ENCODE data around the gene GTF3C5.
"Not testable (repeated sequence)": the region's sequence is repeated elsewhere in the genome, so short reads cannot be mapped to it uniquely, and the experiment has no call there.

DNA sequence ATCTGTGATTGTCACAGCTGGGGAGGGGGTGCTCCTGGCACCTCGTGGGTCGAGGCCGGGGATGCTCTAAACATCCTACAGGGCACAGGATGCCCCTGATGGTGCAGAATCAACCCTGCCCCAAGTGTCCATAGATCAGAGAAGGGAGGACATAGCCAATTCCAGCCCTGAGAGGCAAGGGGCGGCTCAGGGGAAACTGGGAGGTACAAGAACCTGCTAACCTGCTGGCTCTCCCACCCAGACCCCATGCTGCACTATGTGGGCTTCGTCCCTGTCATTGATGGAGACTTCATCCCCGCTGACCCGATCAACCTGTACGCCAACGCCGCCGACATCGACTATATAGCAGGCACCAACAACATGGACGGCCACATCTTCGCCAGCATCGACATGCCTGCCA, 37.6 kb downstream of the GTF3C5 start:
- TF ChIP-seq RFX5 (IDR thresholded peaks at IDR 0.05; ENCODE audit: low read length); POLR2AphosphoS5 (IDR thresholded peaks at IDR 0.05; ENCODE audit: low read depth, low read length): not testable (repeated sequence)
- TF ChIP-seq, protein P1, sequence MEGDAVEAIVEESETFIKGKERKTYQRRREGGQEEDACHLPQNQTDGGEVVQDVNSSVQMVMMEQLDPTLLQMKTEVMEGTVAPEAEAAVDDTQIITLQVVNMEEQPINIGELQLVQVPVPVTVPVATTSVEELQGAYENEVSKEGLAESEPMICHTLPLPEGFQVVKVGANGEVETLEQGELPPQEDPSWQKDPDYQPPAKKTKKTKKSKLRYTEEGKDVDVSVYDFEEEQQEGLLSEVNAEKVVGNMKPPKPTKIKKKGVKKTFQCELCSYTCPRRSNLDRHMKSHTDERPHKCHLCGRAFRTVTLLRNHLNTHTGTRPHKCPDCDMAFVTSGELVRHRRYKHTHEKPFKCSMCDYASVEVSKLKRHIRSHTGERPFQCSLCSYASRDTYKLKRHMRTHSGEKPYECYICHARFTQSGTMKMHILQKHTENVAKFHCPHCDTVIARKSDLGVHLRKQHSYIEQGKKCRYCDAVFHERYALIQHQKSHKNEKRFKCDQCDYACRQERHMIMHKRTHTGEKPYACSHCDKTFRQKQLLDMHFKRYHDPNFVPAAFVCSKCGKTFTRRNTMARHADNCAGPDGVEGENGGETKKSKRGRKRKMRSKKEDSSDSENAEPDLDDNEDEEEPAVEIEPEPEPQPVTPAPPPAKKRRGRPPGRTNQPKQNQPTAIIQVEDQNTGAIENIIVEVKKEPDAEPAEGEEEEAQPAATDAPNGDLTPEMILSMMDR (IDR thresholded peaks at IDR 0.05), result not testable (repeated sequence)

All from SK-N-SH (cell line).